Endothelial cell of umbilical vein (primary cell): ENCODE results near the gene CD37. TPM values are rescaled to one million over a fixed set of nuclear protein-coding genes. Genes with fewer than 3 reads are reported as not detected.
"Not testable (repeated sequence)": the region's sequence is repeated elsewhere in the genome, so short reads cannot be mapped to it uniquely, and the experiment has no call there.

ENCODE experiments used
- BruUV-seq: library from RNA; stranded (reverse); fragments of 400-500 nt; replicated peaks from 2 replicates; lab custom pipeline; 2021; lab: Mats Ljungman, UMichigan
- CTCF ChIA-PET: fragments of 300-600, 350-600 bp; sonication (Branson Sonifier 250); formaldehyde crosslinking; loops from one replicate; lab custom pipeline; 2021; ENCODE audit warnings: antibody characterized with exemption, inconsistent platforms; lab: Charles Lee
- POLR2A ChIA-PET: fragments of 300-600, 350-600 bp; sonication (Branson Sonifier 250); formaldehyde crosslinking; loops from one replicate; lab custom pipeline; 2021; ENCODE audit warnings: antibody characterized with exemption, inconsistent platforms; lab: Charles Lee
- DNase-seq: peaks from one replicate; pipeline ENCODE4 v3.0.0-alpha.2; 2011; ENCODE audit warnings: low read depth, low spot score
- FAIRE-seq: peaks from 2 replicates; lab custom pipeline; 2011; peaks lifted over from hg19 to GRCh38; lab: Jason Lieb, UNC
- H2AFZ ChIP-seq: 2 replicates; pipeline ENCODE4 v1.6.0; 2012; ENCODE audit warnings: low read depth, low read length, control low read depth, inconsistent platforms
- H3K27ac ChIP-seq: 2 replicates; pipeline ENCODE4 v1.5.1; 2011; ENCODE audit warnings: low read depth, mild to moderate bottlenecking, control low read depth, low read length, moderate library complexity; ENCODE audit not compliant: insufficient read depth
- H3K27me3 ChIP-seq, 2 experiments: 2 replicates each; pipeline versions ENCODE4 v1.6.0 to v1.6.1; 2011; ENCODE audit warnings: low read length in 2 of 2, mixed read lengths in 1 of 2; ENCODE audit not compliant: control insufficient read depth in 2 of 2, insufficient read depth in 2 of 2
- H3K36me3 ChIP-seq, 2 experiments: 2 replicates in 1 of 2; 3 replicates in 1 of 2; pipeline ENCODE4 v1.5.1; 2011; ENCODE audit warnings: low read length in 2 of 2, mild to moderate bottlenecking in 1 of 2, moderate library complexity in 1 of 2; ENCODE audit not compliant: control insufficient read depth in 2 of 2, insufficient read depth in 2 of 2; ENCODE audit errors: extremely low read depth in 1 of 2
- H3K4me1 ChIP-seq: 3 replicates; pipeline ENCODE4 v1.5.1; 2011; ENCODE audit warnings: mild to moderate bottlenecking, low read length; ENCODE audit not compliant: control insufficient read depth, insufficient read depth; ENCODE audit errors: extremely low read depth
- H3K4me2 ChIP-seq: 2 replicates; pipeline ENCODE4 v1.6.1; 2011; ENCODE audit warnings: low read length, control low read depth, mixed read lengths; ENCODE audit not compliant: insufficient read depth
- H3K4me3 ChIP-seq, 3 experiments: fragments of 200-600 bp in 1 of 3; sonication (generic), shearing (Covaris generic) in 1 of 3; replicated peaks in 1 of 3; 2 replicates each; pipeline ENCODE4 v1.5.1; 2011 to 2016; ENCODE audit warnings: control low read depth in 3 of 3, low read length in 3 of 3, mild to moderate bottlenecking in 2 of 3, inconsistent platforms in 1 of 3, low read depth in 1 of 3, moderate library complexity in 1 of 3; ENCODE audit not compliant: insufficient read depth in 1 of 3
- H3K79me2 ChIP-seq: 2 replicates; pipeline ENCODE4 v1.6.0; 2012; ENCODE audit warnings: low read length, inconsistent platforms; ENCODE audit not compliant: control insufficient read depth, insufficient read depth
- H3K9ac ChIP-seq: replicated peaks from 2 replicates; pipeline ENCODE3; 2011; ENCODE audit warnings: low read length, control low read depth; ENCODE audit not compliant: insufficient read depth; ENCODE audit errors: extremely low read depth
- H3K9me1 ChIP-seq: replicated peaks from 3 replicates; pipeline ENCODE4 v1.6.0; 2011; ENCODE audit warnings: mild to moderate bottlenecking, low read length; ENCODE audit not compliant: control insufficient read depth, insufficient read depth; ENCODE audit errors: extremely low read depth
- H3K9me3 ChIP-seq: replicated peaks from 2 replicates; pipeline ENCODE4 v1.5.1; 2012; ENCODE audit warnings: low read length, inconsistent platforms; ENCODE audit not compliant: control insufficient read depth, insufficient read depth
- H4K20me1 ChIP-seq: replicated peaks from 2 replicates; pipeline ENCODE3; 2011; ENCODE audit warnings: mild to moderate bottlenecking, low read length; ENCODE audit not compliant: control insufficient read depth, insufficient read depth; ENCODE audit errors: extremely low read depth
- EZH2 ChIP-seq: IDR thresholded peaks from 2 replicates; pipeline ENCODE4 v1.6.1; 2012; ENCODE audit warnings: borderline replicate concordance, low read depth, mild to moderate bottlenecking, moderate library complexity, low read length, inconsistent platforms; ENCODE audit not compliant: severe bottlenecking
- GATA2 ChIP-seq: IDR thresholded peaks from 2 replicates; pipeline ENCODE4 v1.7.0; 2011; ENCODE audit warnings: low read depth, mild to moderate bottlenecking, moderate library complexity, mixed read lengths, low read length; ENCODE audit not compliant: insufficient read length, insufficient read depth
- MYC ChIP-seq: IDR thresholded peaks from one replicate; pipeline ENCODE4 v1.6.1; 2011; ENCODE audit warnings: mild to moderate bottlenecking, low read depth, low read length
- POLR2A ChIP-seq: IDR thresholded peaks from 2 replicates; pipeline ENCODE4 v1.6.1; 2012; ENCODE audit warnings: low read depth, mild to moderate bottlenecking, control low read depth, low read length
- dilution Hi-C: fragments of 300-500 bp; cut with MboI; formaldehyde crosslinking; loops from one replicate; pipeline ENCODE4 v1.15.0; 2019; ENCODE audit warnings: low sequenced_read_pairs; ENCODE audit not compliant: extremely low pct_ligation_motif_present
- intact Hi-C: fragments of 100-400 bp; cut with micrococcal nuclease; formaldehyde crosslinking; loops from one replicate; pipeline ENCODE4 v1.10.0; 2022
- polyA plus RNA-seq, 4 experiments: library from polyadenylated mRNA; depleted of rRNA in 3 of 4; stranded (reverse) in 3 of 4; unstranded in 1 of 4; fragments of >200 nt; gene quantifications; 2 replicates each; pipeline versions ENCODE4 v1.2.1 to v1.2.3, GENCODE V29; 2011 to 2012; ENCODE audit warnings: missing spikeins in 1 of 4
- total RNA-seq: library from RNA; stranded (reverse); gene quantifications from 2 replicates; pipeline ENCODE4 v1.2.3, GENCODE V29; 2021

Gene CD37
- total and polyA plus RNA-seq, 2 donors (not counting 3 experiments of a cell fraction or from before 2014, with no cell fraction given): not detected

DNA sequence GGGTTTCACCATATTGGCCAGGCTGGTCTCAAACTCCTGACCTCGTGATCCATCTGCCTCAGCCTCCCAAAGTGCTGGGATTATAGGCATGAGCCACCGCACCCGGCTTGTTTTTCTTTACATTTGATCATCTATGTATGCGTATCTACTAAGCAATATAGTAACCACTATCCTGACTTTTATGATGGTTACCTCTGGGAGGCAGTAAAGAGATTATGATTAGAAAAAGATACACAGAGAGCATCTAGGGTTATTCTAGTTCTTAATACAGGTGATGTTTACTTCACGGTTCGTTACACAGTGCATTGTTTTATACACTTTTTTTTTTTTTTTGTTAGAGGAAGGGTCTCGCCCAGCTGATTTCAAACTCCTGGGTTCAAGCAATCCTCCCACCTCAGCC is 28.5 kb upstream of the CD37 start:
- BruUV-seq: not testable (repeated sequence)
- POLR2A ChIA-PET: interaction anchor here (0.6 kb wide), 1 partner anchor 41 kb away, joined by 3 read pairs; no protein-coding TSS in a partner anchor

DNA sequence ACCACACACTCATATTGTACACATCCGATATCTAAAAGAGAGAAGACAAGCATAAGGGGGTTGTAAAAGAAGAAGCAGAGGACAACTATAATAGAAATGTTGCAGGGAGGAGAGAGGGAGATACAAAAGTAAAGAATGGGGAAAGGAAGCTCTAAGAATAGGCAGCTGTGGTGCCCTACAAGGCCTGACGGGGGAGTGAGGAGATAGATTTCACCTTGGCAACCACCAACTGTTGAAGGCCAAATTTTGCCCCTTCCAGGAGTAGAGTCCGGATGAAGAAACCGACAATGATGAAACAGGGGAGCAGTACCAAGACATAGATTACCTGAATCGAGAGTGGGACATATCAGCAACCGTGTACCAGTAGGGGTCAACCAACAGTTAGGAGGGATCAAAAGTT is 26.1 kb upstream of the CD37 start:
- POLR2A ChIA-PET: no interaction called here
- FAIRE-seq (no peak), DNase-seq (no peak)
- intact Hi-C loops (no loop called here), dilution Hi-C loops (no loop called here)
- H4K20me1 ChIP-seq: no peaks in the 10 kb centered on the region
- peaks cover 0 to 1% of the 10 kb centered on the region in 2 experiments for H3K36me3 ChIP-seq
- TF ChIP-seq EZH2 (no peak), MYC (no peak), POLR2A (no peak), GATA2 (no peak)
- no peak overlapping the region for H3K4me2 ChIP-seq
- no peak overlapping the region for H3K27ac ChIP-seq
- no TSS peak for BruUV-seq
- H3K9me3 ChIP-seq: no peaks in the 10 kb centered on the region
- CTCF ChIA-PET: interaction anchor here (1.0 kb wide), 1 partner anchor 9 kb away, joined by 3 read pairs; no protein-coding TSS in a partner anchor
- H3K9ac ChIP-seq: no peak overlapping the region
- no peaks in the 10 kb centered on the region for H3K27me3 ChIP-seq
- H2AFZ ChIP-seq: no peak overlapping the region
- no peaks in the 10 kb centered on the region for H3K4me1 ChIP-seq
- H3K4me3 ChIP-seq: no peak overlapping the region
- H3K9me1 ChIP-seq: no peaks in the 10 kb centered on the region
- H3K79me2 ChIP-seq: no peaks in the 10 kb centered on the region

More for the DNA sequence above, 28.5 kb upstream of the CD37 start:
- H3K4me2 ChIP-seq, H3K36me3 ChIP-seq, H3K27me3 ChIP-seq, H3K4me3 ChIP-seq, DNase-seq, dilution Hi-C loops, H3K4me1 ChIP-seq, H3K27ac ChIP-seq, H3K9ac ChIP-seq, H2AFZ ChIP-seq, H3K9me3 ChIP-seq, FAIRE-seq, intact Hi-C loops, H3K79me2 ChIP-seq, H4K20me1 ChIP-seq, H3K9me1 ChIP-seq, CTCF ChIA-PET: not testable (repeated sequence)
